IMR-90 (cell line): ENCODE results near the gene TMEM212. TPM values are rescaled to one million over a fixed set of nuclear protein-coding genes. Genes with fewer than 3 reads are reported as not detected.

Experiments
- ATAC-seq: fragments of 200-7000 bp; cut with Tn5 transposase; 2 replicates; pipeline ENCODE4 v1.9.1; 2020; ENCODE audit warnings: low read depth, mild to moderate bottlenecking, moderate library complexity
- BruUV-seq: library from RNA; stranded (reverse); fragments of 400-500 nt; replicated peaks from 2 replicates; lab custom pipeline; 2021; lab: Mats Ljungman, UMichigan
- CTCF ChIA-PET: fragments of 300-600 bp; formaldehyde crosslinking; extraction: SDS; loops from one replicate; lab custom pipeline; 2021; ENCODE audit warnings: antibody characterized with exemption; lab: Yijun Ruan, JAX
- POLR2A ChIA-PET: fragments of 300-600 bp; sonication (Branson Sonifier 250); formaldehyde crosslinking; loops from one replicate; lab custom pipeline; 2022; ENCODE audit warnings: antibody characterized with exemption; ENCODE audit not compliant: unreplicated experiment; lab: Charles Lee
- DNase-seq: peaks from one replicate; pipeline ENCODE4 v3.0.0; 2013
- H2AFZ ChIP-seq: replicated peaks from 2 replicates; pipeline ENCODE3; 2013; ENCODE audit warnings: low read length, mild to moderate bottlenecking; ENCODE audit not compliant: poor library complexity
- H2AK5ac ChIP-seq: 2 replicates; pipeline ENCODE4 v1.6.1; 2013; ENCODE audit warnings: low read depth, low read length, inconsistent platforms
- H2AK9ac ChIP-seq: replicated peaks from 2 replicates; pipeline ENCODE3; 2013; ENCODE audit warnings: mild to moderate bottlenecking, low read depth, low read length, moderate library complexity; ENCODE audit not compliant: poor library complexity
- H2BK120ac ChIP-seq: 2 replicates; pipeline ENCODE4 v1.6.1; 2013; ENCODE audit warnings: low read depth, low read length, inconsistent platforms
- H2BK15ac ChIP-seq: 3 replicates; pipeline ENCODE4 v1.6.1; 2013; ENCODE audit warnings: low read depth, low read length, inconsistent platforms
- H2BK20ac ChIP-seq: 2 replicates; pipeline ENCODE4 v1.6.1; 2013; ENCODE audit warnings: low read depth, mild to moderate bottlenecking, inconsistent platforms, low read length, moderate library complexity
- H2BK5ac ChIP-seq: 2 replicates; pipeline ENCODE4 v1.6.1; 2013; ENCODE audit warnings: mild to moderate bottlenecking, low read depth, low read length, inconsistent platforms; ENCODE audit not compliant: poor library complexity, severe bottlenecking
- H3K14ac ChIP-seq: replicated peaks from 2 replicates; pipeline ENCODE4 v1.6.1; 2013; ENCODE audit warnings: low read depth, low read length, inconsistent platforms
- H3K18ac ChIP-seq: 2 replicates; pipeline ENCODE4 v1.6.1; 2013; ENCODE audit warnings: low read depth, low read length, control low read depth
- H3K23ac ChIP-seq: 2 replicates; pipeline ENCODE4 v1.6.1; 2013; ENCODE audit warnings: low read depth, low read length, inconsistent platforms
- H3K27ac ChIP-seq: 2 replicates; pipeline ENCODE4 v1.5.1; 2013; ENCODE audit warnings: mild to moderate bottlenecking, control low read depth, low read length; ENCODE audit not compliant: insufficient read depth
- H3K27me3 ChIP-seq: 2 replicates; pipeline ENCODE4 v1.6.1; 2013; ENCODE audit warnings: low read length; ENCODE audit not compliant: control insufficient read depth, insufficient read depth
- H3K36me3 ChIP-seq: 2 replicates; pipeline ENCODE4 v1.6.1; 2013; ENCODE audit warnings: low read length, mixed read lengths; ENCODE audit not compliant: control insufficient read depth, insufficient read depth
- H3K4ac ChIP-seq: 2 replicates; pipeline ENCODE4 v1.6.1; 2013; ENCODE audit warnings: low read depth, low read length, inconsistent platforms
- H3K4me1 ChIP-seq: 2 replicates; pipeline ENCODE4 v1.6.1; 2013; ENCODE audit warnings: low read length, mixed read lengths; ENCODE audit not compliant: control insufficient read depth, insufficient read depth
- H3K4me2 ChIP-seq: 2 replicates; pipeline ENCODE4 v1.6.1; 2013; ENCODE audit warnings: low read depth, mild to moderate bottlenecking, control low read depth, low read length, moderate library complexity
- H3K4me3 ChIP-seq: 2 replicates; pipeline ENCODE4 v1.5.1; 2013; ENCODE audit warnings: low read depth, mild to moderate bottlenecking, control low read depth, low read length, moderate library complexity; ENCODE audit not compliant: insufficient read depth
- H3K56ac ChIP-seq: 2 replicates; pipeline ENCODE4 v1.6.1; 2013; ENCODE audit warnings: low read length, inconsistent platforms; ENCODE audit not compliant: insufficient read depth; ENCODE audit errors: extremely low read depth
- H3K79me1 ChIP-seq, 2 experiments: 2 replicates each; pipeline ENCODE4 v1.6.1; 2013; ENCODE audit warnings: low read length in 2 of 2, inconsistent platforms in 1 of 2, low read depth in 1 of 2
- H3K9ac ChIP-seq: 2 replicates; pipeline ENCODE4 v1.6.1; 2013; ENCODE audit warnings: low read depth, low read length, control low read depth
- H3K9me1 ChIP-seq: 2 replicates; pipeline ENCODE4 v1.6.1; 2013; ENCODE audit warnings: low read length, inconsistent platforms; ENCODE audit not compliant: insufficient read depth
- H3K9me3 ChIP-seq: 2 replicates; pipeline ENCODE4 v1.6.1; 2013; ENCODE audit warnings: low read length; ENCODE audit not compliant: control insufficient read depth, insufficient read depth
- H4K20me1 ChIP-seq: 2 replicates; pipeline ENCODE4 v1.6.1; 2013; ENCODE audit warnings: low read length, inconsistent platforms; ENCODE audit not compliant: insufficient read depth
- H4K5ac ChIP-seq: 2 replicates; pipeline ENCODE4 v1.6.1; 2013; ENCODE audit warnings: mild to moderate bottlenecking, low read depth, low read length, control low read depth
- H4K8ac ChIP-seq, 2 experiments: 2 replicates each; pipeline ENCODE4 v1.6.1; 2013; ENCODE audit warnings: low read depth in 2 of 2, low read length in 2 of 2, control low read depth in 1 of 2, inconsistent platforms in 1 of 2
- H4K91ac ChIP-seq: 2 replicates; pipeline ENCODE4 v1.6.1; 2013; ENCODE audit warnings: low read depth, low read length, inconsistent platforms; ENCODE audit not compliant: insufficient read depth
- BHLHE40 ChIP-seq: fragments of 150-350 bp; IDR thresholded peaks from 2 replicates; pipeline ENCODE4 v1.6.1; 2016; ENCODE audit warnings: mild to moderate bottlenecking, low read depth, low read length
- CEBPB ChIP-seq: IDR thresholded peaks from 2 replicates; pipeline ENCODE4 v1.6.1; 2012; ENCODE audit warnings: low read depth, low read length, improper control_type of control experiment
- CHD1 ChIP-seq: IDR thresholded peaks from 2 replicates; pipeline ENCODE4 v1.6.1; 2012; ENCODE audit warnings: low read depth, low read length, improper control_type of control experiment
- CTCF ChIP-seq: conservative IDR thresholded peaks from 2 replicates; pipeline ENCODE4 v1.5.1; 2012; ENCODE audit warnings: mild to moderate bottlenecking, low read depth, low read length, improper control_type of control experiment
- FOS ChIP-seq: fragments of 150-350 bp; IDR thresholded peaks from 2 replicates; pipeline ENCODE4 v1.6.1; 2016; ENCODE audit warnings: low read depth, low read length
- MAFK ChIP-seq: IDR thresholded peaks from 2 replicates; pipeline ENCODE4 v1.6.1; 2012; ENCODE audit warnings: low read depth, low read length, improper control_type of control experiment
- MXI1 ChIP-seq: IDR thresholded peaks from 2 replicates; pipeline ENCODE4 v1.6.1; 2012; ENCODE audit warnings: low read depth, mild to moderate bottlenecking, low read length, moderate library complexity, borderline replicate concordance
- NFE2L2 ChIP-seq: fragments of 150-350 bp; IDR thresholded peaks from 2 replicates; pipeline ENCODE4 v1.6.1; 2016; ENCODE audit warnings: low read depth, mild to moderate bottlenecking, low read length
- RCOR1 ChIP-seq: IDR thresholded peaks from 2 replicates; pipeline ENCODE4 v1.6.1; 2012; ENCODE audit warnings: mild to moderate bottlenecking, low read length, improper control_type of control experiment; ENCODE audit not compliant: insufficient replicate concordance
- RFX5 ChIP-seq: IDR thresholded peaks from 2 replicates; pipeline ENCODE4 v1.8.0; 2012; ENCODE audit warnings: low read depth, mild to moderate bottlenecking, low read length, moderate library complexity
- SMC3 ChIP-seq: fragments of 150-350 bp; IDR thresholded peaks from 2 replicates; pipeline ENCODE4 v1.6.1; 2016; ENCODE audit warnings: low read depth, mild to moderate bottlenecking, antibody characterized with exemption, low read length, moderate library complexity
- USF2 ChIP-seq: fragments of 150-350 bp; IDR thresholded peaks from 2 replicates; pipeline ENCODE4 v1.6.1; 2017; ENCODE audit warnings: mild to moderate bottlenecking, antibody characterized with exemption, low read length, low read depth
- WGBS, 2 experiments: methylation state at CpG; one replicate each; pipeline versions ENCODE4 v1.1.5 to v1.1.7; 2013; ENCODE audit warnings: missing lambda C conversion rate in 2 of 2; ENCODE audit not compliant: insufficient read length in 1 of 2; ENCODE audit errors: extremely low coverage in 2 of 2; 5-methylcytosine and 5-hydroxymethylcytosine counted together
- dilution Hi-C: fragments of 300-500 bp; cut with HindIII; formaldehyde crosslinking; loops from one replicate; pipeline ENCODE4 v1.14.3; 2018; ENCODE audit warnings: low sequenced_read_pairs; ENCODE audit not compliant: unreplicated experiment
- in situ Hi-C: fragments of 300-500 bp; cut with MboI; formaldehyde crosslinking; loops from 3 replicates; pipeline ENCODE4 v1.14.3; 2019; ENCODE audit warnings: low sequenced_read_pairs, inconsistent platforms, mixed read lengths
- intact Hi-C: fragments of 100-400 bp; cut with micrococcal nuclease; formaldehyde crosslinking; loops from 2 replicates; pipeline ENCODE4 v1.10.0; 2022
- polyA plus RNA-seq, 3 experiments: library from polyadenylated mRNA; depleted of rRNA; stranded (reverse); fragments of >200 nt; gene quantifications; 2 replicates each; pipeline ENCODE4 v1.2.3, GENCODE V29; 2012; ENCODE audit warnings: low replicate concordance in 1 of 3
- total RNA-seq: library from RNA; depleted of rRNA; stranded (reverse); fragments of >200 nt; gene quantifications from 2 replicates; pipeline ENCODE4 v1.2.3, GENCODE V29; 2012
- TF ChIP-seq, protein P1 (sequence below): fragments of 150-350 bp; IDR thresholded peaks from 2 replicates; pipeline ENCODE4 v1.6.1; 2016; ENCODE audit warnings: low read depth, mild to moderate bottlenecking, low read length, moderate library complexity, borderline replicate concordance

The TMEM212 gene
- total and polyA plus RNA-seq, 2 of the 4 experiments (the other 2 are of a cell fraction): not detected

- no peak overlapping the region for H3K56ac ChIP-seq
- no peak overlapping the region for H2BK5ac ChIP-seq
- no peak overlapping the region for H4K5ac ChIP-seq
- no peak for ATAC-seq
- no peak for TF ChIP-seq SMC3
- TF ChIP-seq BHLHE40: no peak
- TF ChIP-seq RFX5: no peak
- no peak for TF ChIP-seq CHD1
- no peak for TF ChIP-seq FOS
- no peak for TF ChIP-seq CEBPB
- TF ChIP-seq, protein P1, sequence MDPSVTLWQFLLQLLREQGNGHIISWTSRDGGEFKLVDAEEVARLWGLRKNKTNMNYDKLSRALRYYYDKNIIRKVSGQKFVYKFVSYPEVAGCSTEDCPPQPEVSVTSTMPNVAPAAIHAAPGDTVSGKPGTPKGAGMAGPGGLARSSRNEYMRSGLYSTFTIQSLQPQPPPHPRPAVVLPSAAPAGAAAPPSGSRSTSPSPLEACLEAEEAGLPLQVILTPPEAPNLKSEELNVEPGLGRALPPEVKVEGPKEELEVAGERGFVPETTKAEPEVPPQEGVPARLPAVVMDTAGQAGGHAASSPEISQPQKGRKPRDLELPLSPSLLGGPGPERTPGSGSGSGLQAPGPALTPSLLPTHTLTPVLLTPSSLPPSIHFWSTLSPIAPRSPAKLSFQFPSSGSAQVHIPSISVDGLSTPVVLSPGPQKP: no peak
- no peak for TF ChIP-seq USF2
- no peak for TF ChIP-seq RCOR1
- TF ChIP-seq MAFK: no peak
- no peak for TF ChIP-seq NFE2L2
- TF ChIP-seq CTCF: no peak
- TF ChIP-seq MXI1: no peak
- H2AK5ac ChIP-seq: no peak overlapping the region
- no peak overlapping the region for H3K4me3 ChIP-seq
- in situ Hi-C loops: no loop called here
- no peak overlapping the region for H2BK20ac ChIP-seq
- no peak overlapping the region for H3K4me2 ChIP-seq
- peaks cover 8% of the 10 kb centered on the region for H3K4me1 ChIP-seq
- H2AK9ac ChIP-seq: no peak overlapping the region
- no peak overlapping the region for H4K91ac ChIP-seq
- H4K8ac ChIP-seq: no peak overlapping the region
- H3K14ac ChIP-seq: no peak overlapping the region
- POLR2A ChIA-PET: no interaction called here
- H3K27me3 ChIP-seq: no peaks in the 10 kb centered on the region
- CTCF ChIA-PET: interaction anchor here (1.4 kb wide), 1 partner anchor 12 kb away, joined by 7 read pairs; no protein-coding TSS in a partner anchor
- no peaks in the 10 kb centered on the region for H3K79me1 ChIP-seq
- DNase-seq: no peak
- no peak overlapping the region for H3K4ac ChIP-seq
- BruUV-seq: no TSS peak
- intact Hi-C loops: no loop called here
- H3K18ac ChIP-seq: no peak overlapping the region
- no peak overlapping the region for H3K9ac ChIP-seq
- H3K9me3 ChIP-seq: no peaks in the 10 kb centered on the region
- H2BK120ac ChIP-seq: no peak overlapping the region
- 17% methylated on average over 1 of the region's 2 CpGs; no CpG with 5 or more reads in 1 of the 2 experiments for WGBS, 2 experiments
- no peak overlapping the region for H3K23ac ChIP-seq
- H3K27ac ChIP-seq: no peak overlapping the region
- no peak overlapping the region for H2AFZ ChIP-seq
- no peaks in the 10 kb centered on the region for H4K20me1 ChIP-seq
- no peaks in the 10 kb centered on the region for H3K36me3 ChIP-seq
- no peaks in the 10 kb centered on the region for H3K9me1 ChIP-seq
- dilution Hi-C loops: no loop called here
- no peak overlapping the region for H2BK15ac ChIP-seq
Measured at GRCh38 chr3:171821778-171822358, 21.3 kb upstream of the TMEM212 start.
